ENCODE measurements around the gene NPSR1. TPM values are rescaled to one million over a fixed set of nuclear protein-coding genes. Genes with fewer than 3 reads are reported as not detected.
"Not testable (repeated sequence)": the region's sequence is repeated elsewhere in the genome, so short reads cannot be mapped to it uniquely, and the experiment has no call there.

NPSR1 gene
- total RNA-seq, 1 experiment from 2014 or later: not detected

- WGBS (ENCODE audit: extremely low coverage, insufficient read length, low lambda C conversion rate): no CpG with 5 or more reads among the region's 4 CpGs
- not testable (repeated sequence) for H2BK5ac ChIP-seq (ENCODE audit: insufficient read length, low read length); H3K79me1 ChIP-seq (ENCODE audit: insufficient read depth, low read depth, low read length, poor library complexity, severe bottlenecking)
Measured at GRCh38 chr7:34874329-34874728, 216.3 kb downstream of the NPSR1 start.

More at GRCh38 chr7:34874329-34874728, 216.3 kb downstream of the NPSR1 start:
- not testable (repeated sequence) for H2BK120ac ChIP-seq (ENCODE audit: low read depth, low read length, poor library complexity, severe bottlenecking); H3K56ac ChIP-seq (ENCODE audit: insufficient read length, low read depth, low read length); H3K4me3 Mint-ChIP-seq; H3K27me3 Mint-ChIP-seq (ENCODE audit: low read depth); H3K27ac Mint-ChIP-seq; H3K27ac ChIP-seq (ENCODE audit: insufficient read length, low read depth, low read length); H4K8ac ChIP-seq (replicated peaks; ENCODE audit: insufficient read length, low read depth, low read length); H3K9me3 Mint-ChIP-seq; H3K4me2 ChIP-seq (ENCODE audit: insufficient read depth, insufficient read length, low read length); H3K4me1 ChIP-seq (ENCODE audit: insufficient read depth, low read length); H2AFZ ChIP-seq (ENCODE audit: low read length); H3K9ac ChIP-seq (ENCODE audit: extremely low read depth, insufficient read length, low read length); H3K23ac ChIP-seq (ENCODE audit: insufficient read length, low read depth, low read length); H3K9me3 ChIP-seq (ENCODE audit: control insufficient read depth, low read depth, low read length); DNase-seq; H4K91ac ChIP-seq (ENCODE audit: insufficient read length, low read depth, low read length); H3K36me3 Mint-ChIP-seq (ENCODE audit: insufficient read depth in 1 of 3, low read depth in 3 of 3); H3K14ac ChIP-seq (ENCODE audit: insufficient read depth, low read length); H2AK5ac ChIP-seq (ENCODE audit: insufficient read length, low read length); H4K20me1 ChIP-seq (ENCODE audit: control insufficient read depth, insufficient read depth, insufficient read length); H3T11ph ChIP-seq (ENCODE audit: low read length); H3K18ac ChIP-seq (ENCODE audit: insufficient read length, low read depth, low read length); H2BK20ac ChIP-seq (ENCODE audit: low read depth, low read length, poor library complexity, severe bottlenecking); H2BK12ac ChIP-seq (ENCODE audit: insufficient read length, low read depth, low read length); H3K23me2 ChIP-seq (ENCODE audit: insufficient read length, low read depth, low read length, poor library complexity, severe bottlenecking); H2BK15ac ChIP-seq (ENCODE audit: low read depth, low read length); H3K4ac ChIP-seq (ENCODE audit: low read depth, low read length); H3K27me3 ChIP-seq (ENCODE audit: insufficient read depth, low read length); H3K79me2 ChIP-seq (ENCODE audit: insufficient read depth, low read length); H4K5ac ChIP-seq (ENCODE audit: insufficient read length, low read depth, low read length)
- peaks cover 19 to 31% of the 10 kb centered on the region in 2 experiments for H3K4me1 Mint-ChIP-seq
